Cardiac muscle cell (in vitro differentiated cells and primary cell): Measurements from ENCODE around the gene TNNI2. TPM values are rescaled to one million over a fixed set of nuclear protein-coding genes. Genes with fewer than 3 reads are reported as not detected.

Experiments used
- DNase-seq, 2 donors: peaks; one replicate each; pipeline versions ENCODE4 v3.0.0 to v3.0.0-alpha.2; 2010 to 2017; ENCODE audit warnings: low read depth in 1 of 2, low spot score in 1 of 2
- H3K27ac ChIP-seq: fragments of 200-600 bp; sonication (generic); 2 replicates; pipeline ENCODE4 v1.5.1; 2016
- H3K27me3 ChIP-seq: fragments of 200-600 bp; sonication (generic); 2 replicates; pipeline ENCODE4 v1.6.0; 2016; ENCODE audit warnings: control low read depth
- H3K36me3 ChIP-seq: fragments of 200-600 bp; sonication (generic); 2 replicates; pipeline ENCODE4 v1.5.1; 2016; ENCODE audit warnings: control low read depth
- H3K4me1 ChIP-seq: fragments of 200-600 bp; sonication (generic); 2 replicates; pipeline ENCODE4 v1.8.1; 2017; ENCODE audit warnings: low read depth, mild to moderate bottlenecking, mixed run types
- H3K4me3 ChIP-seq: fragments of 200-600 bp; sonication (generic); 2 replicates; pipeline ENCODE4 v1.5.1; 2016; ENCODE audit warnings: mild to moderate bottlenecking
- H3K9me3 ChIP-seq: fragments of 200-600 bp; sonication (generic); 2 replicates; pipeline ENCODE4 v1.5.1; 2017; ENCODE audit warnings: low read depth, mild to moderate bottlenecking, control low read depth
- CTCF ChIP-seq: IDR thresholded peaks from 2 replicates; pipeline ENCODE4 v1.5.1; 2012; ENCODE audit warnings: low read depth, mild to moderate bottlenecking, low read length
- polyA plus RNA-seq: library from polyadenylated mRNA; unstranded; fragments of >200 nt; fragmentation: Nextera tagmentation; extraction: Ambion mirVana; gene quantifications from 2 replicates; pipeline ENCODE4 v1.2.1, GENCODE V29; 2016
- total RNA-seq: library from RNA; depleted of rRNA; stranded (reverse); fragments of >200 nt; gene quantifications from 2 replicates; pipeline ENCODE4 v1.2.3, GENCODE V29; 2016

TNNI2 gene
- total and polyA plus RNA-seq, 2 experiments from 2014 or later, result 2.5 to 3.9 TPM

GRCh38 chr11:1821562-1821961, 17.2 kb upstream of the TNNI2 start:
- Histone ChIP-seq H3K9me3 (no peaks in the 10 kb centered on the region), H3K27ac (no peak overlapping the region), H3K4me1 (no peaks in the 10 kb centered on the region), H3K27me3 (no peaks in the 10 kb centered on the region), H3K36me3 (no peaks in the 10 kb centered on the region), H3K4me3 (no peak overlapping the region)
- DNase-seq, result no peak
- no peak for TF ChIP-seq CTCF

- no peaks in the 10 kb centered on the region for H3K9me3 ChIP-seq
- DNase-seq, result no peak
- H3K27me3 ChIP-seq, result no peaks in the 10 kb centered on the region
- H3K4me1 ChIP-seq, result no peaks in the 10 kb centered on the region
- H3K27ac ChIP-seq, result no peak overlapping the region
- TF ChIP-seq CTCF, result no peak
- H3K4me3 ChIP-seq, result no peak overlapping the region
- no peaks in the 10 kb centered on the region for H3K36me3 ChIP-seq
These were observed 16.0 kb upstream of the TNNI2 start for GRCh38 chr11:1822648-1823375.

- H3K27me3 ChIP-seq, result no peaks in the 10 kb centered on the region
- no peaks in the 10 kb centered on the region for H3K4me1 ChIP-seq
- no peaks in the 10 kb centered on the region for H3K36me3 ChIP-seq
- H3K9me3 ChIP-seq, result no peaks in the 10 kb centered on the region
- no peak for TF ChIP-seq CTCF
- H3K4me3 ChIP-seq, result no peak overlapping the region
- H3K27ac ChIP-seq, result no peak overlapping the region
- no peak for DNase-seq
These were observed 15.2 kb upstream of the TNNI2 start for GRCh38 chr11:1823376-1824220.

GRCh38 chr11:1824221-1825038, 14.4 kb upstream of the TNNI2 start:
- no peak for TF ChIP-seq CTCF
- no peak overlapping the region for H3K27ac ChIP-seq
- no peaks in the 10 kb centered on the region for H3K9me3 ChIP-seq
- no peak overlapping the region for H3K4me3 ChIP-seq
- no peaks in the 10 kb centered on the region for H3K4me1 ChIP-seq
- no peak for DNase-seq
- H3K27me3 ChIP-seq, result no peaks in the 10 kb centered on the region
- no peaks in the 10 kb centered on the region for H3K36me3 ChIP-seq

- H3K27ac ChIP-seq, result no peak overlapping the region
- peak; percentile 52 to 89 for DNase-seq
- H3K4me3 ChIP-seq, result no peak overlapping the region
- H3K36me3 ChIP-seq, result no peaks in the 10 kb centered on the region
- no peaks in the 10 kb centered on the region for H3K4me1 ChIP-seq
- H3K9me3 ChIP-seq, result no peaks in the 10 kb centered on the region
- peak; percentile 60 for TF ChIP-seq CTCF
- no peaks in the 10 kb centered on the region for H3K27me3 ChIP-seq
These were observed 13.6 kb upstream of the TNNI2 start for GRCh38 chr11:1825039-1825740.
